SIG-M5 (cell line): ENCODE measurements around the gene SQSTM1.

ENCODE experiments used
- DNase-seq: peaks from one replicate; lab custom pipeline; 2025; lab: John Stamatoyannopoulos, UW

SQSTM1 gene

DNA sequence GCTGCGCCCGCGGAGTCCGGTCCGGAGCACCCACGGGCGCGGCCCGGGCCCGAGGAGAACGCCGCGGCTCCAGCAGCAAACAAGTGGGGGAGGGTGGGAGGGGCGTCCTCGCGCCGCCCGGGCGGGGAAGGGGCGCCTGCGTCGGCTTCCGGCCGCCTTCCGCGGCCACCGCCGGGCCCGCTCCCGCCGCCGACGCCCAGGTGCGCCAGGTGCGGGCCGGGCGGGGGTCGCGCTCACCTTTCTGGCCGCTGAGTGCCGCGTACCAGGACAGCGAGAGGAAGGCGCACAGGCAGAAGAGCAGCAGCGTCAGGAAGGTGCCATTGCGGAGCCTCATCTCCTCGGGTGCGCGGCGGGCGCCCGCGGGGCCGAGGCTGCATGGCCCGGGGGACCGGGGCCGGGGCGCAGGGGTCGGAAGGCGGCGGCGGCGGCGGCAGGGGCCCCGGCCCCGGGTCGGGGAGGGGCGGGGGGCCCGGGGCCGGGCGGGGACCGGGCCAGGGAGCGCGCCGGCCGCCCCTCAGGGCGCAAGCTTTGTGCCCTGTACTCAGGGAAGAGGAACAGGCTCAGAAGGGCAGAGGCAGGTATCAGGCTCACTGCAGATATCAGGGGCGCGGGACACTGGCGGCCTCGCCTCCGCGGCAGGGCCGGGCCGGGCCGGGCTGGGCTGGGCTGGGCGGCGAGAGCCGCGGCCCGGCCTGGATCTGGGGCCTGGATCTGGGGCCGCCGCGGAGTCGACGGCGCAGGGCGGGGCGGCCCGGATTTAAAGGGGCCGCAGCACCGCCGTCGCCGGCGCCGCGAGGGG, 14.3 kb upstream of the SQSTM1 start, which contains the start of gene MGAT4B:
MGAT4B (minus strand) TSS at position 617 of the 799 bp plus-strand sequence; CDS start at position 334, 283 bp downstream.
- no peak for DNase-seq

DNA sequence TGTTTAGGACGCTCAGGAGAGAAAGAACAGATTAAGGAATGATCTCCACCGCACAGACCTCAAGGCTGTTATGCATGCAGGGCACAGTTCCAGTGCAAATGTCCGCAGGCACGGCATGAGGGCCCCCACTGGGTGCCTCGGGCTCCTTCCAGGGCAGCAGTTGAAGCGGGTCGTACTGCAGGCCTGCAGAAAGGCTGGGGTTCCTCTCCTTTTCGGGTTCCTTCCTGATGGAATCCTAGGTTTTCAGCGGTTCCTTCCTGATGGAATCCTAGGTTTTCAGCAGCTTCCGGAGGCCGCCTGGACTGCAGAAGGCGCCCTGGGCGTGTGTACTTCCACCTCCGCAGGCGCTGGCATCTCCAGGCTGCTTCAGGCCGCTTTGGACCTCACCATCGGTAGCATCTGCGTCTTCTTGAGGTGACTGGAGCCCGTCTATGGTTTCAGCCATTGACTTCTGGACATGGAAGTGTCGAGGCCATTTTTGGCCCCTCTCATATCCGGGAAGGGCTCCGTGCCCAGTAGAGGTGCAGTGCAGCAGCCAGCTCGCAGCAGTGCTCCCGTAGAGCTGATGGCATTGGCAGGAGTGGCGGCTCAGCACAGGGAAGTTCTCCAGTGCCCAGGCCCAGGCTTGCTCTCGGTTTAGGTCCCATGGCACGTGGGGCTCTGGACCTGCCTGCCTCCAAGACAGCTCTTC, 8.4 kb upstream of the SQSTM1 start:
- no peak for DNase-seq

GRCh38 chr5:179812997-179813607, 7.6 kb upstream of the SQSTM1 start:
- no peak for DNase-seq

DNA sequence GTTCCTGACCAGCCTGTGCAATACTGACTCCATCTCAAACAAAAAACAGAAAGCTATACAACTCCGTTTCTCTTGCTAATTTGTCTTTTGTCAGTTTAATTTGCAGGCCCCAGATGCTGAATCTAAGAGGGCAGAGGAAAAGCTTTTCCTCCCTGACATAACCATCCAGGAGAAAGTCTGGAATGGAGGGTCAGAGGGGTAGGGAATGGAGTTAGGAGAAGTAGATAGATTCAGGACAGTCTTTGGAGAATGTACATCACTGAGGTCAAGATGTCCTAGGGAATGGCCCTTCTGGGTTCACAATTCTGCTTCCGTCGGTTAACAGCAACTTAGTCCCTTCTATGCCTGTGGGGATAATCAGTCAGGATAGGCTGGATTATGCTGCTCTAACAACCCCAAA, 6.6 kb upstream of the SQSTM1 start:
- no peak for DNase-seq

DNA sequence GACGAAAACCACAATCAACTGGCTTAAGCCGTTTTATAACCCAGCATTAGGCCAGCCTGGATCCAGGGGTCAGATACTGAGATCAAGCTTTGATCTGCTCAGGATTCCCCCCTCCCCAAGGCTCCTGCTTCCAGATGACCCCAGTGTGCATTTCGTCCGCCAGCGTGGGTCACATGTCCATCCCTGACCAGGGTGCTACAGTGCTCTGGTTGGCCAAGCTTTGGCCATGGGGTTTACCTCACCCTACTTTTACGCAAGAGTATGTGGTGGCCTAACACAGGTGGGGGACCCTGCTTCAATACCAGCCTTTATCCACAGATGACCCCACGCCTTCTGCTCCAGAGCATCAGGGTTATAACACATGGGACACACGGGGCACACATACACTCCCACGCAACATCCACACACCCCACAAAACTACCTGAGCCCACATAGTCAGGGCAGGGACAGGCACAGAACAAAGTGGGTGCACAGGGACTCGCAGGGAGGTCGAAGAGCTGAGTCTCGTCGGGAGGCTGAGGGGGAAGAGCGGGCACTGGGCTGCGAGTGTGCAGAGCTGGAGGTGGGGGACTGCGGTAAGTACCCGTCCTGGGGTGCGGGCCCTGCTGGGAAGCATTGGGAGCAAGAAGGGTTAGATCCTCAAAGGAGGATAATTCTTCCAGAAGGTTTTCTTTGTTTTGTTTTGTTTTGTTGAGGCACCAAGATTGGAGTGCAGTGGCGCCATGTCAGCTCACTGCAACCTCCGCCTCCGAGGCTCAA, 5.0 kb upstream of the SQSTM1 start:
- no peak for DNase-seq

- no peak for DNase-seq
Measured at GRCh38 chr5:179816401-179816795, 4.3 kb upstream of the SQSTM1 start.

GRCh38 chr5:179816796-179817469, 3.8 kb upstream of the SQSTM1 start:
- DNase-seq: no peak

- no peak for DNase-seq
Measured at GRCh38 chr5:179817470-179817840, 3.2 kb upstream of the SQSTM1 start.

- no peak for DNase-seq
Measured at GRCh38 chr5:179817890-179818745, 2.6 kb upstream of the SQSTM1 start.

DNA sequence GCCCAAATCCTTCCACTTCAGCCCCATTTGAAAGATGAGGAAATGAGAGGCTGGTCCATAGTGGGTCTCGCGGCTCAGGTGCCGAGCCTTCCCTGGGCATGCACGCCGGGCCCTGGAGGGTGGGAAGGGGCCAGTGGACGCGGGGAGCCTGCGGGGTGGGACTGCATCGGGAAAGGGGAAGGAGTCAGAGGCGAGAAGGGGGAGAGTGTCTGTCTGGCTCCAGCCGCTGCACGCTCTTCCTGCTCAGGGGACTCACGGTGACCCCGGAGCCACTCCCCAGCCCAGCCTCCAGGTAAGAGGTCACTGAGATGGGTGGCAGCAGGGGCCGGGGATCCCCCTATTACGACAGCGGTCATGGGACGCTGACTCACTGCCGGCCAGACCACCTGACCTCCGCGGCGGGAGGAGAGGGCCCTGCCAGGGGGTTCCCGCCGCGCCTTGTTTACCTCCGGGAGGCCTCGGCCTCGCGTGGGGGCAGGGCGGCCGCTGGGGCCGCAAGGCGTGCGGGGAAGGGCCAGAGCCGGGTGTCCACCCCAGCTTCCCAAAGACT, 1.9 kb upstream of the SQSTM1 start:
- DNase-seq: no peak

DNA sequence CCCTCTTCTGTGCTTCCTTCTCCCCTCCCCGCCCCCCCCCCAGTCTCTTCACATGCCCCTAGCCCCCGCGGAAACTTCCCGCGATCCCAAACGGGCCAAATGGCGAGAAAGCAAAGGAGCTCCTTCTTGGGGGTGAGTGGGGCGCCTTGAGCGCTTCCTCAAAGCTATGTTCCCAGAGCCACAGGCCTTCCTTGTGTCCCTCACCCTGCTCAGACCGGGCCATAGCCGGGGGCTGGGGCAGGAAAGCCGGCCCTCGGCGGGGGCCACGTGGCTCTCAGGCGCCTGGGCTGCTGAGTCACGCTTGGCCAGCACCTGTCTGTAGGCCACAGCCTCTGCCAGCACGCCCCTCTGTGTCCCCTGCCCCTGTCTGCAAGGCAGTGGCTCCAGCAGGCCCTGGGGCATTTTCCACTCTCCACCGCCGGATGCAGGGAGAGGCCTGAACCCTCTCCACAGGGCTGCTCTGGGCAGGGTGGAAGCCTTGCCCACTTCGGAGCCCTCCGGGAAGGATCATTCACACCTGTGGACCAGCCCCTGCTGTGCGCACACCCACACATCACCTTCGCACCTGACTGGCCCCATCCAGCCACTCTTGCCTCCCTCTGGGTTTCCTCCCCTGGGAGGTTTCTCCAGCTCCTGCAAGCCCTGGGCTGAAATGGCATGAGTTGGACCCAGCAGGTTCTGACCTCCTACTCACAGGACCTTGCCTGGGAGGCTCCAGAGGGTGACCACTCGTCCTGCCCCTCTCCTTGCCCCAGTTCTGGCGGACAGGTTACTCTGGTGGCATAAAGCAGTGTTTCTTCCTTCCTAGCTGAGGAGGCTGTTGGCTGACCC, 1.2 kb upstream of the SQSTM1 start:
- no peak for DNase-seq

DNA sequence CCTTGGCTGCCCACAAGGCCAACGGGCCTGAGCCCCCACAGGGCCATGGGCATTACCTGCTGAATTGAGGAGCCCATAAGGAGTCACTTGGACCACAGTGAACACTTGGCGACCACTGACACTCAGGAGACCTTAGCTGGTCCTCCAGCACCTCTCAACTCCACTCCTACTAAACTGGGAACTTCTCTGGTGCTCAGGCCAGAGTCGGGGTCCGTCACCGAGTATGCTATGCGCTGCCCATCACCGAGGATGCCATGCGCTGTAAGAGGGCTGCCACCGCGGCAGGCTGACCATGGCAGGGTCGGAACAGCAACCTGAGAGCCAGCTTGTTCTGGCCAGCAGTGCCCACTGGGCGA, 600 bp upstream of the SQSTM1 start:
- DNase-seq: no peak

- DNase-seq: no peak
Measured at GRCh38 chr5:179821298-179822058, 773 bp downstream of the SQSTM1 start.

GRCh38 chr5:179822059-179822432, 1.3 kb downstream of the SQSTM1 start:
- DNase-seq: no peak

DNA sequence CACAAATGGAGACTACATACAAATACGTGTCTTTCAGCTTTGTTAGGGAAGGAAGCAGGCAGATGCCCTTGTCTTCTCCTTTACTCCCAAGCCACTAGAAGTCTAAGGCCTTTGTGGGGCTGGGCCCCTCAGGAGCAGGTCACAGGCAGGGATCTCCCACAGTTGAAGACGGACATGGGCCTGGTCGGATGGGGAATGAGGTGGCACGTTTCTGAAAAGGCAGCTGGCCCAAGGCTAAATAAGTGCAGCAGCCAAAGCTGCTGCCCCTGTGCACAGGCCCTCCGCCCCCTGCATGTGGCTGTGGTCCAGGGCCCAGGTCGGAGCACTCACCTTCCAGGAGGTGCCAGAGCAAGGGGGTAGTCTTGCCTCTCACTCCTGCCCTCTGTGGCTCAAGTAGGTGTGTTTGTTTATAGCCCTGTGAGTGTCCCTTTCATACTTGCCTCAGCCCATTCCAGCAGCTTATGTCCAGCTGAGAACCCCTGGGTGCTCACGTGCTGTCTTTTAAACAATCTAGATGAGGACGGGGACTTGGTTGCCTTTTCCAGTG, 1.8 kb downstream of the SQSTM1 start:
- DNase-seq: no peak

DNA sequence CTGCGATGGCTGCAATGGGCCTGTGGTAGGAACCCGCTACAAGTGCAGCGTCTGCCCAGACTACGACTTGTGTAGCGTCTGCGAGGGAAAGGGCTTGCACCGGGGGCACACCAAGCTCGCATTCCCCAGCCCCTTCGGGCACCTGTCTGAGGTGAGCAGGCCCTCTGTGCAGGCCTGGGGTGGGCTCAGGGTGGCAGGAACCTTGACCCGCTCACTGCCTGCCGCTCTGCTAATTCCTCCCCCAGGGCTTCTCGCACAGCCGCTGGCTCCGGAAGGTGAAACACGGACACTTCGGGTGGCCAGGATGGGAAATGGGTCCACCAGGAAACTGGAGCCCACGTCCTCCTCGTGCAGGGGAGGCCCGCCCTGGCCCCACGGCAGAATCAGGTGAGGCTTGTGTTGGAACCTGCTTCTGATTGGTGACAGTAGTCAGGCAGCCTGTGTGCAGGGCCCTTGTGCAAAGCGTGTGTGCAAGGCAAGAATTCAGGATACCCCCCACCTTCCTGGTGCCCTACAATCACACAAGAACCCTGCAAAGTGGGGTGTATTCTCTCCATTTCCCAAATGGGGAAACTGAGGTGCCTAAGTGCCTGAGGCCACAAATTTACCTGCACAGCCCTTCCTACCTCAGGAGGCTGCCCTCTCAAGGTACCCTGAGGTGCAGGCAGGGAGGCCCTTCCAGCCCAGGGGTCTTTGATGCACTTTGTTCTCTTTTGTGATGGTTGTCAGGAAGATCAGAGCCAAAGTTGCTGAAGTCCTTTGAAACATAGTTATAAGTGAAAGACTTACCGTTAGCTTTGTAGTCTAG, 3.4 kb downstream of the SQSTM1 start:
- DNase-seq: no peak

DNA sequence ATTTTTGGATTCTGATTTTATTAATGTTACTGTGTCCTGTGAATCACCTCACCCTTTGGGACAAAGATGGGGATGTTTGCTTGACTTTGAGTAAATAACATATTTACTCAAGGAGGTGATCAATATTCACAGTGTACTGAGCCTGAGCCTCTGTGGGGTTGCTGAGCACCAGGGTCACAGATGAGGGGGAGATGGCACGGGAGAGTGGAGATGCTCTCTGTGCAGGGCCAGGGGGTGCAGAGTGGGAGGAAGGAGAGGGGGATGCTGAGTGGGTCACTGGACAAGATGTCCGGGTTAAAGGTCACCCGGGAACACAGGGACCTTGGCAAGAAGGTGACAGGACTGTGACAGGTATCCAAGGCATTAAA, 4.0 kb downstream of the SQSTM1 start:
- no peak for DNase-seq

GRCh38 chr5:179825655-179826182, 5.0 kb downstream of the SQSTM1 start:
- no peak for DNase-seq
